SU-DHL-6 (cell line): ENCODE data around the gene LILRA2.

Source experiments
- EZH2phosphoT487 ChIP-seq: fragments of 200-600 bp; sonication (generic), shearing (Covaris generic); conservative IDR thresholded peaks from 2 replicates; pipeline ENCODE4 v1.6.1; 2018; ENCODE audit warnings: mild to moderate bottlenecking, antibody characterized with exemption, low read length, moderate library complexity, mixed read lengths
- TF ChIP-seq, protein P1 (sequence below): fragments of 200-600 bp; sonication (generic); IDR thresholded peaks from one replicate; pipeline ENCODE4 v1.5.1; 2017; ENCODE audit warnings: antibody characterized with exemption, mild to moderate bottlenecking, low read length, moderate library complexity; ENCODE audit not compliant: insufficient read depth, poor library complexity, severe bottlenecking

DNA sequence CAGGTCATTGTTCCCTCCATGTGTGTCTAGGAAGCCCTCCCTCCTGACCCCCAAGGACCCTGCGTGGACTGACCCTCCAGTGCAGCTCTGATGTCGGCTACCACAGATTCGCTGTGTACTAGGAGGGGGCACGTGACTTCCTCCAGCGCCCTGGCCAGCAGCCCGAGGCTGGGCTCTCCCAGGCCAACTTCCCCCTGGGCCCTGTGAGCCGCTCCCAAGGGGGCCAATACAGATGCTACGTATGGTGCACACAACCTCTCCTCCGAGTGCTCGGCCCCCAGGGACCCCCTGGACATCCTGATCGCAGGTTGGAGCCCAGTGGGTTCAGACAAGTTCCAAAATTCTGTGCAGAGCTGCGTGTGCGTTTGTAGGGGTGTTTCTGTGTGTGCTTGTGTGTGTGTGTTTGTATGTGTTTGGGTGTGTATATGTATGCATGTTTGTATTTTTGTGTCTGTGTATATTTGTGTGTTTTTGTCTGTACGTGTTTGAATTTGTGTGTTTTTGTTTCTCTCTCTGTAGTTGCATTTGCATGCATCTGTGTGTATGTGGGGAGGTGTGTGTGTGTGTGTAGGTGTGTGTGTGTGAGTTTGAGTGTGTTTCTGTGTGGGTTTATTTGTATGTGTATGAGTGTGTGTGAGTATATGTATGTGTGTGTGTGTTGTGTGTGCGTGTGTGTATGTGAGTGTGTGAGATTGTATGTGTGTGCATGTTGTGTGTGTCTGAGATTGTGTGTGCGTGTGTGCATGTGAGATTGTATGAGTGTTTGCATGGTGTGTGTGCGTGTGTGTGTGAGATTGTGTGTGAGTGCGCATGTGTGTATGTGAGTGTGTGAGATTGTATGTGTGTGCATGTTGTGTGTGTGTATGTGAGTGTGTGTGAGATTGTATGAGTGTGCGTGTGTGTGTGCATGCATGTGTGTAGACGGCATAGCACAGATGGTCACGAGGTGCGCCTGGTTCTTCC, 21.4 kb upstream of the LILRA2 start:
- TF ChIP-seq, protein P1, sequence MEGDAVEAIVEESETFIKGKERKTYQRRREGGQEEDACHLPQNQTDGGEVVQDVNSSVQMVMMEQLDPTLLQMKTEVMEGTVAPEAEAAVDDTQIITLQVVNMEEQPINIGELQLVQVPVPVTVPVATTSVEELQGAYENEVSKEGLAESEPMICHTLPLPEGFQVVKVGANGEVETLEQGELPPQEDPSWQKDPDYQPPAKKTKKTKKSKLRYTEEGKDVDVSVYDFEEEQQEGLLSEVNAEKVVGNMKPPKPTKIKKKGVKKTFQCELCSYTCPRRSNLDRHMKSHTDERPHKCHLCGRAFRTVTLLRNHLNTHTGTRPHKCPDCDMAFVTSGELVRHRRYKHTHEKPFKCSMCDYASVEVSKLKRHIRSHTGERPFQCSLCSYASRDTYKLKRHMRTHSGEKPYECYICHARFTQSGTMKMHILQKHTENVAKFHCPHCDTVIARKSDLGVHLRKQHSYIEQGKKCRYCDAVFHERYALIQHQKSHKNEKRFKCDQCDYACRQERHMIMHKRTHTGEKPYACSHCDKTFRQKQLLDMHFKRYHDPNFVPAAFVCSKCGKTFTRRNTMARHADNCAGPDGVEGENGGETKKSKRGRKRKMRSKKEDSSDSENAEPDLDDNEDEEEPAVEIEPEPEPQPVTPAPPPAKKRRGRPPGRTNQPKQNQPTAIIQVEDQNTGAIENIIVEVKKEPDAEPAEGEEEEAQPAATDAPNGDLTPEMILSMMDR: no peak
- no peak for TF ChIP-seq EZH2phosphoT487
